Neural progenitor cell (in vitro differentiated cells): ENCODE data around the gene MCF2L2.

ENCODE experiments used
- CTCF ChIP-seq: fragments of 200-600 bp; sonication (generic); IDR thresholded peaks from 2 replicates; pipeline ENCODE4 v1.5.1; 2017; ENCODE audit warnings: antibody characterized with exemption, mild to moderate bottlenecking
- EZH2 ChIP-seq: fragments of 200-600 bp; sonication (generic); IDR thresholded peaks from 2 replicates; pipeline ENCODE4 v1.6.1; 2017; ENCODE audit warnings: antibody characterized with exemption, mild to moderate bottlenecking, moderate library complexity
- EZH2phosphoT487 ChIP-seq: fragments of 200-600 bp; sonication (generic); IDR thresholded peaks from 2 replicates; pipeline ENCODE4 v1.6.1; 2017; ENCODE audit warnings: antibody characterized with exemption

DNA sequence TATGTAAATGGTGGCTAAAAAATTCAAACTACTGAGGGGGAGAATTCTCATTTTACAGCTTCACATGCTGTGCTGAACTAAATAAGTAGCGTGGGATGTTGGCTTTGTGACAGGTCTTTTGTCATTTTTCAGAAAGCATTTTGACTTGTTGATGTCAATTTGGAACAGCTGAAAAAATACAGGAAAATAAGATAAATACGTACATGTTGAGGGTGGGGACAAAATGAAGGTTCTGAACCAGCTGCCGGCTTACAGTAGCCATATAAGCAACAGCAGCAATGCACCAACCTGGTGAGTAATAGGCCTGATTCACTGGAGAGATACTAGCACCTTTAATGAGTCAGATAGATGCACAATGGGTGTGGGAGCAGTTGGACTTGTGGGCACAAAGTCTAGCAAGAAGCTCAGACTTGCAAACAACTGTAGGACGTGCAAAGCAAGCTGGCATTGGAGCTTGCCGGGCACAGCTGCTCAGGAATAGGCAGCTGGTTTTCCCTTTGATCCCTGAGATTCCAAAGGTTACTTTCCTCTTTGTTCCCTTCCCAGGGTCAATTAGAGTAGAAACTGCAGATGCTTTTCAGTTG, 162.5 kb downstream of the MCF2L2 start:
- TF ChIP-seq CTCF (no peak), EZH2phosphoT487 (no peak), EZH2 (no peak)
